WTC11 (cell line): Measurements from ENCODE around the gene TMEM151A.
A peak's percentile ranks its signal among the peaks of the same experiment; 100 is the strongest.

Source experiments
- E2F4 ChIP-seq: sonication (generic); formaldehyde crosslinking; IDR thresholded peaks from 2 replicates; pipeline ENCODE4 v1.8.1; 2022; ENCODE audit warnings: low read depth, mild to moderate bottlenecking, moderate library complexity, missing genetic modification reagents, borderline replicate concordance
- FOXJ3 ChIP-seq: sonication (generic); formaldehyde crosslinking; IDR thresholded peaks from 2 replicates; pipeline ENCODE4 v1.9.0; 2021; ENCODE audit warnings: missing genetic modification reagents, mild to moderate bottlenecking, borderline replicate concordance
- IRF2 ChIP-seq: sonication (generic); formaldehyde crosslinking; IDR thresholded peaks from 2 replicates; pipeline ENCODE4 v1.8.0; 2022; ENCODE audit warnings: low read depth, missing genetic modification reagents, borderline replicate concordance
- ZNF121 ChIP-seq: sonication (generic); formaldehyde crosslinking; IDR thresholded peaks from 2 replicates; pipeline ENCODE4 v1.8.0; 2023; ENCODE audit warnings: missing genetic modification reagents
- ZNF232 ChIP-seq: sonication (generic); formaldehyde crosslinking; IDR thresholded peaks from 2 replicates; pipeline ENCODE4 v1.8.0; 2022; ENCODE audit warnings: mild to moderate bottlenecking, missing genetic modification reagents
- TF ChIP-seq, protein P1 (sequence below): fragments of 200-600 bp; IDR thresholded peaks from 2 replicates; pipeline ENCODE4 v1.8.0; 2022; ENCODE audit warnings: antibody characterized with exemption

DNA sequence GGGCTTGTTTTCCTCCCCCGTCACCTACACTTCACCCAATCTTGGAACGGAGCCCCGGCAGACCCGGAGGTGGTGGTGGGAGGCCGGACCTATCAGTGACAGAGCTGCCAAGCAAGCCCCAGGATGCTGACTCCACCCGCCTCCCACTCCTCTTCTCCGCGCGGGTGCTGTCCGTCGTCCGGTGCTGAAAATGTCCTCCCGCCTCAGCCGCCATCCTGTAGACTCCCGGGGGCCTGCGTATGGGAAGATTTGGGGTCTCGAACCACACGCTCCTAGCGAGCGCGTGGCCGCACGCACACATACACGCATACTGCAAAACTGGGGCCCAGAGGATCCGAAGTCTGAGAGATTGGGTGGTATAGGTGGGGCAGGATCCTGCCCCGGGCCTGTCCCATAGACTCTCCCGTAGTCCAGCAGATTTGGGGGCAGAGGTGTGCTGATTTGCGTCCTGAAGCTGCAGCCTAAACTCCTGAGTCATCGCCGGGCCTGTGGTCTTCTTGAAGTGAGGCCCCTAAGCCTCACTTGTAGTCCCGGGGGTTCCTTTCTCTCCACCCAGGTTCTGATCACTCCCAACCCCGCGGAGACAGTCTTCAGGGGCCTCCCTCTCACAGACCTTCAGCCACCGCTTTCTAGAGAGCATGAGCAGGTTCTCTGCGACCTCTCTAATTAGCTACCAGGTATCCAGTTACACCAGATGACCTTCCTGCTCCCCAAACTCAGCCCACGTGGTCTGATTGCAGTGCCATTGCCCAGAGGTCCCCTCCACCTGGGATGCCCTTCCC, 2.0 kb upstream of the TMEM151A start:
- TF ChIP-seq, protein P1, sequence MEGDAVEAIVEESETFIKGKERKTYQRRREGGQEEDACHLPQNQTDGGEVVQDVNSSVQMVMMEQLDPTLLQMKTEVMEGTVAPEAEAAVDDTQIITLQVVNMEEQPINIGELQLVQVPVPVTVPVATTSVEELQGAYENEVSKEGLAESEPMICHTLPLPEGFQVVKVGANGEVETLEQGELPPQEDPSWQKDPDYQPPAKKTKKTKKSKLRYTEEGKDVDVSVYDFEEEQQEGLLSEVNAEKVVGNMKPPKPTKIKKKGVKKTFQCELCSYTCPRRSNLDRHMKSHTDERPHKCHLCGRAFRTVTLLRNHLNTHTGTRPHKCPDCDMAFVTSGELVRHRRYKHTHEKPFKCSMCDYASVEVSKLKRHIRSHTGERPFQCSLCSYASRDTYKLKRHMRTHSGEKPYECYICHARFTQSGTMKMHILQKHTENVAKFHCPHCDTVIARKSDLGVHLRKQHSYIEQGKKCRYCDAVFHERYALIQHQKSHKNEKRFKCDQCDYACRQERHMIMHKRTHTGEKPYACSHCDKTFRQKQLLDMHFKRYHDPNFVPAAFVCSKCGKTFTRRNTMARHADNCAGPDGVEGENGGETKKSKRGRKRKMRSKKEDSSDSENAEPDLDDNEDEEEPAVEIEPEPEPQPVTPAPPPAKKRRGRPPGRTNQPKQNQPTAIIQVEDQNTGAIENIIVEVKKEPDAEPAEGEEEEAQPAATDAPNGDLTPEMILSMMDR = no peak
- TF ChIP-seq IRF2 (CRISPR knock-in tag) (no peak), E2F4 (CRISPR knock-in tag) (0 out of 2 replicates have a peak, but pooled peaks have one; percentile 57), ZNF121 (CRISPR knock-in tag) (no peak), FOXJ3 (CRISPR knock-in tag) (0 out of 2 replicates have a peak, but pooled peaks have one; percentile 48), ZNF232 (CRISPR knock-in tag) (peak; percentile 82; the same call in 1 of the 2 replicates)
